Mucosa of descending colon (tissue), 3 donors: ENCODE results near the gene VSIR. TPM values are rescaled to one million over a fixed set of nuclear protein-coding genes. Genes with fewer than 3 reads are reported as not detected.

Source experiments
- ATAC-seq: fragments of 200-7000 bp; cut with Tn5 transposase; one replicate; pipeline ENCODE4 v1.9.1; 2020; ENCODE audit warnings: mild to moderate bottlenecking, moderate library complexity
- DNase-seq, 3 donors: peaks; one replicate each; pipeline ENCODE4 v3.0.0-alpha.2; 2020
- H3K36me3 ChIP-seq: fragments of 200-600 bp; one replicate; pipeline ENCODE4 v1.8.0; 2021; ENCODE audit warnings: low read depth, mild to moderate bottlenecking
- H3K4me1 ChIP-seq: fragments of 200-600 bp; one replicate; pipeline ENCODE4 v1.8.0; 2021; ENCODE audit warnings: low read depth, mild to moderate bottlenecking
- H3K4me3 ChIP-seq: fragments of 200-600 bp; one replicate; pipeline ENCODE4 v1.8.0; 2021; ENCODE audit warnings: mild to moderate bottlenecking
- H3K9me3 ChIP-seq: fragments of 200-600 bp; one replicate; pipeline ENCODE4 v1.8.0; 2021; ENCODE audit warnings: mild to moderate bottlenecking
- CTCF ChIP-seq: fragments of 200-600 bp; IDR thresholded peaks from one replicate; pipeline ENCODE4 v1.8.0; 2022; ENCODE audit warnings: antibody characterized with exemption, mild to moderate bottlenecking
- intact Hi-C, 2 donors: fragments of 100-400 bp; cut with DNase I in 1 of 2; cut with micrococcal nuclease in 1 of 2; formaldehyde crosslinking; loops; one replicate each; pipeline versions ENCODE4 v1.11.0 to v1.11.1; 2022; cut with DNase I, micrococcal nuclease
- total RNA-seq, 3 donors: library from RNA; stranded (reverse); fragmentation: NEBNext Ultra II Directional in 2 of 3; extraction: Animal tissue kit (Norgen Biotek cat#: 25700) in 2 of 3; gene quantifications; one replicate each; pipeline versions ENCODE4 v1.2.1 to v1.2.4, GENCODE V29; 2021 to 2023
- donor health status: DM: no; HTN: no; CAD: no; lungs with moderate emphysema.
- donor health status: DM: no; HTN: no; CAD: no.
- donor health status: DM: no; HTN: yes; CAD: no.

The VSIR gene
- total RNA-seq, 3 donors from 2014 or later, result 48.1 to 71.0 (median 60.7) TPM

GRCh38 chr10:71777213-71777985, 4.1 kb upstream of the VSIR start:
- no peaks in the 10 kb centered on the region for H3K9me3 ChIP-seq
- no peaks in the 10 kb centered on the region for H3K36me3 ChIP-seq
- intact Hi-C loops, result loop anchor here in 1 of 2 donors (10.0 kb wide), 1 partner anchor 53 kb away; no protein-coding TSS in a partner anchor
- ATAC-seq (no peak), DNase-seq (peak in 2 of 3 donors; percentile 22 to 34)
- H3K4me3 ChIP-seq, result no peak overlapping the region
- peaks cover 12% of the 10 kb centered on the region for H3K4me1 ChIP-seq
- TF ChIP-seq CTCF, result no peak

- Histone ChIP-seq H3K4me1 (peaks cover 20% of the 10 kb centered on the region), H3K36me3 (no peaks in the 10 kb centered on the region), H3K9me3 (no peaks in the 10 kb centered on the region), H3K4me3 (no peak overlapping the region)
- ATAC-seq, result no peak
- DNase-seq, result peak in 2 of 3 donors; percentile 44 to 46
- intact Hi-C loops, result loop anchor here in 1 of 2 donors (10.0 kb wide), 1 partner anchor 52 kb away; no protein-coding TSS in a partner anchor
- no peak for TF ChIP-seq CTCF
Measured at GRCh38 chr10:71776481-71776925, 3.2 kb upstream of the VSIR start.

- Histone ChIP-seq H3K4me3 (no peak overlapping the region), H3K36me3 (no peaks in the 10 kb centered on the region), H3K4me1 (peaks cover 28% of the 10 kb centered on the region), H3K9me3 (no peaks in the 10 kb centered on the region)
- DNase-seq (peak in 2 of 3 donors; percentile 41 to 60), ATAC-seq (no peak)
- no peak for TF ChIP-seq CTCF
- intact Hi-C loops, result loop anchor here in 1 of 2 donors (10.0 kb wide), 1 partner anchor 50 kb away; no protein-coding TSS in a partner anchor
Measured at GRCh38 chr10:71774916-71775702, 1.8 kb upstream of the VSIR start.

- intact Hi-C loops, result loop anchor here in 1 of 2 donors (10.0 kb wide), 1 partner anchor 48 kb away; no protein-coding TSS in a partner anchor
- DNase-seq (no peak), ATAC-seq (peak; percentile 27)
- H3K36me3 ChIP-seq, result no peaks in the 10 kb centered on the region
- H3K4me1 ChIP-seq, result peaks cover 45% of the 10 kb centered on the region
- H3K4me3 ChIP-seq, result peak overlapping the region; percentile 65
- no peaks in the 10 kb centered on the region for H3K9me3 ChIP-seq
- no peak for TF ChIP-seq CTCF
Measured at GRCh38 chr10:71772832-71773220, 494 bp downstream of the VSIR start.

GRCh38 chr10:71771821-71772617, 1.3 kb downstream of the VSIR start:
- H3K4me1 ChIP-seq, result peaks cover 53% of the 10 kb centered on the region
- ATAC-seq, result peak; percentile 8
- intact Hi-C loops, result loop anchor here in 1 of 2 donors (10.0 kb wide), 1 partner anchor 47 kb away; no protein-coding TSS in a partner anchor
- no peak for TF ChIP-seq CTCF
- no peak overlapping the region for H3K4me3 ChIP-seq
- H3K36me3 ChIP-seq, result no peaks in the 10 kb centered on the region
- DNase-seq, result peak; percentile 56 to 71 (median 62)
- H3K9me3 ChIP-seq, result no peaks in the 10 kb centered on the region
